ENCODE data around the gene SLC6A6. TPM values are rescaled to one million over a fixed set of nuclear protein-coding genes. Genes with fewer than 3 reads are reported as not detected.
A peak's percentile ranks its signal among the peaks of the same experiment; 100 is the strongest.

SLC6A6 gene
- total RNA-seq, 4 donors from 2014 or later = 15.4 to 37.6 (median 20.9) TPM

GRCh38 chr3:14456794-14457193, 54.4 kb downstream of the SLC6A6 start:
- WGBS, 2 donors (ENCODE audit: low coverage in 1 of 2) = 85% methylated on average over 3 of the region's 8 CpGs; no CpG with 5 or more reads in 1 of the 2 donors
- Histone ChIP-seq H3K9me3 (no peaks in the 10 kb centered on the region), H3K27me3 (no peaks in the 10 kb centered on the region), H3K4me3 (no peak overlapping the region), H3K27ac (no peak overlapping the region), H3K4me1 (peaks cover 5 to 61% (median 35%) of the 10 kb centered on the region in 3 donors), H3K36me3 (peaks cover 0 to 11% of the 10 kb centered on the region in 2 donors)
- ATAC-seq = no peak
- TF ChIP-seq POLR2AphosphoS5 (IDR thresholded peaks at IDR 0.05) (no peak), CTCF (IDR thresholded peaks at IDR 0.05) (no peak)

GRCh38 chr3:14457481-14457880, 55.1 kb downstream of the SLC6A6 start:
- TF ChIP-seq POLR2A (IDR thresholded peaks at IDR 0.05) (no peak), EP300 (IDR thresholded peaks at IDR 0.05) (no peak), CTCF (IDR thresholded peaks at IDR 0.05) (no peak), POLR2AphosphoS5 (IDR thresholded peaks at IDR 0.05) (no peak)
- ATAC-seq = no peak
- no peak overlapping the region for H3K27ac ChIP-seq
- no peaks in the 10 kb centered on the region for H3K27me3 ChIP-seq
- H3K9me3 ChIP-seq = no peaks in the 10 kb centered on the region
- peaks cover 0 to 15% of the 10 kb centered on the region in 2 donors for H3K36me3 ChIP-seq
- peaks cover under 1 to 57% (median 28%) of the 10 kb centered on the region in 3 donors for H3K4me1 ChIP-seq
- 88 to 93% methylated on average over 4 of the region's 5 CpGs for WGBS, 2 donors (ENCODE audit: low coverage in 1 of 2)
- no peak overlapping the region for H3K4me3 ChIP-seq

GRCh38 chr3:14457999-14458398, 55.6 kb downstream of the SLC6A6 start:
- H3K36me3 ChIP-seq = peaks cover 0 to 20% of the 10 kb centered on the region in 2 donors
- peaks cover 0 to 52% (median 24%) of the 10 kb centered on the region in 3 donors for H3K4me1 ChIP-seq
- ATAC-seq = no peak
- H3K4me3 ChIP-seq = no peak overlapping the region
- WGBS, 2 donors (ENCODE audit: low coverage in 1 of 2) = 48 to 50% methylated on average over 1 to 5 of the region's 9 CpGs
- no peak for TF ChIP-seq POLR2A (IDR thresholded peaks at IDR 0.05)
- TF ChIP-seq POLR2AphosphoS5 (IDR thresholded peaks at IDR 0.05) = no peak
- TF ChIP-seq EP300 (IDR thresholded peaks at IDR 0.05) = no peak
- TF ChIP-seq CTCF (IDR thresholded peaks at IDR 0.05) = no peak
- H3K27ac ChIP-seq = peak overlapping the region in 1 of 4 donors; percentile 12
- no peaks in the 10 kb centered on the region for H3K9me3 ChIP-seq
- no peaks in the 10 kb centered on the region for H3K27me3 ChIP-seq

GRCh38 chr3:14458434-14459275, 56.2 kb downstream of the SLC6A6 start:
- ATAC-seq = no peak
- Histone ChIP-seq H3K4me3 (no peak overlapping the region), H3K4me1 (peaks cover 0 to 46% (median 20%) of the 10 kb centered on the region in 3 donors), H3K36me3 (peaks cover 0 to 27% of the 10 kb centered on the region in 2 donors), H3K27ac (peak overlapping the region in 1 of 4 donors; percentile 12), H3K27me3 (no peaks in the 10 kb centered on the region), H3K9me3 (no peaks in the 10 kb centered on the region)
- TF ChIP-seq POLR2AphosphoS5 (IDR thresholded peaks at IDR 0.05) (no peak), CTCF (IDR thresholded peaks at IDR 0.05) (no peak), EP300 (IDR thresholded peaks at IDR 0.05) (no peak), POLR2A (IDR thresholded peaks at IDR 0.05) (no peak)
- WGBS, 2 donors (ENCODE audit: low coverage in 1 of 2) = 39 to 90% methylated on average over 4 to 6 of the region's 11 CpGs

- Histone ChIP-seq H3K36me3 (peaks cover 0 to 34% of the 10 kb centered on the region in 2 donors), H3K27ac (no peak overlapping the region), H3K9me3 (no peaks in the 10 kb centered on the region), H3K4me3 (no peak overlapping the region), H3K4me1 (peaks cover 0 to 38% (median 12%) of the 10 kb centered on the region in 3 donors), H3K27me3 (no peaks in the 10 kb centered on the region)
- TF ChIP-seq POLR2AphosphoS5 (IDR thresholded peaks at IDR 0.05) (no peak), EP300 (IDR thresholded peaks at IDR 0.05) (no peak), POLR2A (IDR thresholded peaks at IDR 0.05) (no peak), CTCF (IDR thresholded peaks at IDR 0.05) (no peak)
- WGBS, 2 donors (ENCODE audit: low coverage in 1 of 2) = 86% methylated on average over 5 of the region's 5 CpGs; no CpG with 5 or more reads in 1 of the 2 donors
- ATAC-seq = no peak
Measured at GRCh38 chr3:14459384-14459783, 57.0 kb downstream of the SLC6A6 start.

Data from gastroesophageal sphincter (tissue), 4 donors.